Measurements from ENCODE around the gene CYP4F2.

- no peak for TF ChIP-seq RXRA (IDR thresholded peaks at IDR 0.05)
- no peak for TF ChIP-seq RAD21 (IDR thresholded peaks at IDR 0.05)
- TF ChIP-seq, protein P1, sequence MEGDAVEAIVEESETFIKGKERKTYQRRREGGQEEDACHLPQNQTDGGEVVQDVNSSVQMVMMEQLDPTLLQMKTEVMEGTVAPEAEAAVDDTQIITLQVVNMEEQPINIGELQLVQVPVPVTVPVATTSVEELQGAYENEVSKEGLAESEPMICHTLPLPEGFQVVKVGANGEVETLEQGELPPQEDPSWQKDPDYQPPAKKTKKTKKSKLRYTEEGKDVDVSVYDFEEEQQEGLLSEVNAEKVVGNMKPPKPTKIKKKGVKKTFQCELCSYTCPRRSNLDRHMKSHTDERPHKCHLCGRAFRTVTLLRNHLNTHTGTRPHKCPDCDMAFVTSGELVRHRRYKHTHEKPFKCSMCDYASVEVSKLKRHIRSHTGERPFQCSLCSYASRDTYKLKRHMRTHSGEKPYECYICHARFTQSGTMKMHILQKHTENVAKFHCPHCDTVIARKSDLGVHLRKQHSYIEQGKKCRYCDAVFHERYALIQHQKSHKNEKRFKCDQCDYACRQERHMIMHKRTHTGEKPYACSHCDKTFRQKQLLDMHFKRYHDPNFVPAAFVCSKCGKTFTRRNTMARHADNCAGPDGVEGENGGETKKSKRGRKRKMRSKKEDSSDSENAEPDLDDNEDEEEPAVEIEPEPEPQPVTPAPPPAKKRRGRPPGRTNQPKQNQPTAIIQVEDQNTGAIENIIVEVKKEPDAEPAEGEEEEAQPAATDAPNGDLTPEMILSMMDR (IDR thresholded peaks at IDR 0.05; ENCODE audit: low read depth, low read length, missing input control): no peak
- no peak for TF ChIP-seq SP1 (IDR thresholded peaks at IDR 0.05)
- TF ChIP-seq FOXA2 (IDR thresholded peaks at IDR 0.05): no peak
- TF ChIP-seq, protein P2, sequence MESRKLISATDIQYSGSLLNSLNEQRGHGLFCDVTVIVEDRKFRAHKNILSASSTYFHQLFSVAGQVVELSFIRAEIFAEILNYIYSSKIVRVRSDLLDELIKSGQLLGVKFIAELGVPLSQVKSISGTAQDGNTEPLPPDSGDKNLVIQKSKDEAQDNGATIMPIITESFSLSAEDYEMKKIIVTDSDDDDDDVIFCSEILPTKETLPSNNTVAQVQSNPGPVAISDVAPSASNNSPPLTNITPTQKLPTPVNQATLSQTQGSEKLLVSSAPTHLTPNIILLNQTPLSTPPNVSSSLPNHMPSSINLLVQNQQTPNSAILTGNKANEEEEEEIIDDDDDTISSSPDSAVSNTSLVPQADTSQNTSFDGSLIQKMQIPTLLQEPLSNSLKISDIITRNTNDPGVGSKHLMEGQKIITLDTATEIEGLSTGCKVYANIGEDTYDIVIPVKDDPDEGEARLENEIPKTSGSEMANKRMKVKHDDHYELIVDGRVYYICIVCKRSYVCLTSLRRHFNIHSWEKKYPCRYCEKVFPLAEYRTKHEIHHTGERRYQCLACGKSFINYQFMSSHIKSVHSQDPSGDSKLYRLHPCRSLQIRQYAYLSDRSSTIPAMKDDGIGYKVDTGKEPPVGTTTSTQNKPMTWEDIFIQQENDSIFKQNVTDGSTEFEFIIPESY (IDR thresholded peaks at IDR 0.05): no peak
- TF ChIP-seq FOXA1 (IDR thresholded peaks at IDR 0.05): no peak
- no peak for TF ChIP-seq MAX (IDR thresholded peaks at IDR 0.05)
- TF ChIP-seq EGR1 (IDR thresholded peaks at IDR 0.05; ENCODE audit: low read depth in 2 of 2): no peak
- no peak for TF ChIP-seq JUND (IDR thresholded peaks at IDR 0.05)
- TF ChIP-seq TAF1 (conservative IDR thresholded peaks at IDR 0.05): no peak
- no peak for TF ChIP-seq GABPA (IDR thresholded peaks at IDR 0.05 in 1 of 2, conservative IDR thresholded peaks at IDR 0.05 in 1 of 2)
- no peak for TF ChIP-seq REST (IDR thresholded peaks at IDR 0.05)
Measured at GRCh38 chr19:15928321-15928720, 30.4 kb upstream of the CYP4F2 start.

Data from liver (tissue), 3 donors.